Hepatocyte (in vitro differentiated cells): ENCODE data around the gene LSG1. TPM values are rescaled to one million over a fixed set of nuclear protein-coding genes. Genes with fewer than 3 reads are reported as not detected.

Experiments used
- DNase-seq: peaks from one replicate; pipeline ENCODE4 v3.0.0-alpha.2; 2016; ENCODE audit warnings: low spot score
- H2AFZ ChIP-seq: fragments of 200-600 bp; sonication (generic); 2 replicates; pipeline ENCODE4 v1.6.0; 2016; ENCODE audit warnings: antibody characterized with exemption, mild to moderate bottlenecking
- H3K27ac ChIP-seq: fragments of 200-600 bp; sonication (generic); 2 replicates; pipeline ENCODE4 v1.5.1; 2016; ENCODE audit warnings: mild to moderate bottlenecking
- H3K27me3 ChIP-seq: fragments of 200-600 bp; sonication (generic); 2 replicates; pipeline ENCODE4 v1.6.1; 2016
- H3K36me3 ChIP-seq: fragments of 200-600 bp; sonication (generic); replicated peaks from 2 replicates; pipeline ENCODE4 v1.5.1; 2016; ENCODE audit warnings: low read depth; ENCODE audit not compliant: insufficient read depth
- H3K4me1 ChIP-seq: fragments of 200-600 bp; sonication (generic); 2 replicates; pipeline ENCODE4 v1.5.1; 2016; ENCODE audit warnings: mild to moderate bottlenecking, moderate library complexity; ENCODE audit not compliant: insufficient read depth
- H3K4me2 ChIP-seq: fragments of 200-600 bp; sonication (generic); 2 replicates; pipeline ENCODE4 v1.6.0; 2016
- H3K4me3 ChIP-seq: fragments of 200-600 bp; sonication (generic); 2 replicates; pipeline ENCODE4 v1.5.1; 2016; ENCODE audit warnings: mild to moderate bottlenecking
- H3K79me2 ChIP-seq: fragments of 200-600 bp; sonication (generic); 2 replicates; pipeline ENCODE4 v1.6.0; 2017; ENCODE audit warnings: mild to moderate bottlenecking
- H3K9me2 ChIP-seq: fragments of 200-600 bp; sonication (generic); replicated peaks from 2 replicates; pipeline ENCODE4 v1.6.0; 2017; ENCODE audit warnings: mild to moderate bottlenecking; ENCODE audit not compliant: insufficient read depth
- H3K9me3 ChIP-seq: fragments of 200-600 bp; sonication (generic); 2 replicates; pipeline ENCODE4 v1.5.1; 2016; ENCODE audit warnings: low read depth, mild to moderate bottlenecking
- H4K20me1 ChIP-seq: fragments of 200-600 bp; sonication (generic); 2 replicates; pipeline ENCODE4 v1.6.0; 2016; ENCODE audit warnings: mild to moderate bottlenecking; ENCODE audit not compliant: insufficient read depth, poor library complexity, severe bottlenecking
- EZH2 ChIP-seq: fragments of 200-600 bp; sonication (generic); IDR thresholded peaks from 2 replicates; pipeline ENCODE4 v1.6.1; 2016; ENCODE audit warnings: antibody characterized with exemption, mild to moderate bottlenecking, borderline replicate concordance
- EZH2phosphoT487 ChIP-seq: fragments of 200-600 bp; sonication (generic); IDR thresholded peaks from one replicate; pipeline ENCODE4 v1.6.1; 2018; ENCODE audit warnings: antibody characterized with exemption, mild to moderate bottlenecking, low read depth, moderate library complexity; ENCODE audit not compliant: unreplicated experiment, severe bottlenecking
- WGBS: methylation state at CpG from one replicate; pipeline ENCODE4 v1.1.6; 2016; ENCODE audit warnings: low lambda C conversion rate; ENCODE audit errors: missing lambda C conversion rate; 5-methylcytosine and 5-hydroxymethylcytosine counted together
- polyA plus RNA-seq: library from polyadenylated mRNA; unstranded; fragments of >200 nt; fragmentation: Nextera tagmentation; extraction: Ambion mirVana; gene quantifications from 2 replicates; pipeline ENCODE4 v1.2.1, GENCODE V29; 2016
- total RNA-seq: library from RNA; depleted of rRNA; stranded (reverse); fragments of >200 nt; gene quantifications from 2 replicates; pipeline ENCODE4 v1.2.3, GENCODE V29; 2014
- TF ChIP-seq, protein P1 (sequence below): fragments of 200-600 bp; sonication (generic); IDR thresholded peaks from 2 replicates; pipeline ENCODE4 v1.5.1; 2016; ENCODE audit warnings: antibody characterized with exemption, mild to moderate bottlenecking; ENCODE audit not compliant: poor library complexity

The LSG1 gene
- total and polyA plus RNA-seq, 2 experiments from 2014 or later = 27.0 to 29.5 TPM

- no peaks in the 10 kb centered on the region for H3K9me3 ChIP-seq
- WGBS = 71% methylated on average over 13 of the region's 13 CpGs
- H3K4me2 ChIP-seq = peak overlapping the region; percentile 95
- no peaks in the 10 kb centered on the region for H3K36me3 ChIP-seq
- H3K4me1 ChIP-seq = peaks cover 33% of the 10 kb centered on the region
- H3K4me3 ChIP-seq = peak overlapping the region; percentile 8
- peaks cover 11% of the 10 kb centered on the region for H3K79me2 ChIP-seq
- H3K27me3 ChIP-seq = peaks cover 12% of the 10 kb centered on the region
- no peaks in the 10 kb centered on the region for H3K9me2 ChIP-seq
- H2AFZ ChIP-seq = no peak overlapping the region
- no peak overlapping the region for H3K27ac ChIP-seq
- peaks cover 13% of the 10 kb centered on the region for H4K20me1 ChIP-seq
- no peak for TF ChIP-seq EZH2
- no peak for TF ChIP-seq EZH2phosphoT487
- TF ChIP-seq, protein P1, sequence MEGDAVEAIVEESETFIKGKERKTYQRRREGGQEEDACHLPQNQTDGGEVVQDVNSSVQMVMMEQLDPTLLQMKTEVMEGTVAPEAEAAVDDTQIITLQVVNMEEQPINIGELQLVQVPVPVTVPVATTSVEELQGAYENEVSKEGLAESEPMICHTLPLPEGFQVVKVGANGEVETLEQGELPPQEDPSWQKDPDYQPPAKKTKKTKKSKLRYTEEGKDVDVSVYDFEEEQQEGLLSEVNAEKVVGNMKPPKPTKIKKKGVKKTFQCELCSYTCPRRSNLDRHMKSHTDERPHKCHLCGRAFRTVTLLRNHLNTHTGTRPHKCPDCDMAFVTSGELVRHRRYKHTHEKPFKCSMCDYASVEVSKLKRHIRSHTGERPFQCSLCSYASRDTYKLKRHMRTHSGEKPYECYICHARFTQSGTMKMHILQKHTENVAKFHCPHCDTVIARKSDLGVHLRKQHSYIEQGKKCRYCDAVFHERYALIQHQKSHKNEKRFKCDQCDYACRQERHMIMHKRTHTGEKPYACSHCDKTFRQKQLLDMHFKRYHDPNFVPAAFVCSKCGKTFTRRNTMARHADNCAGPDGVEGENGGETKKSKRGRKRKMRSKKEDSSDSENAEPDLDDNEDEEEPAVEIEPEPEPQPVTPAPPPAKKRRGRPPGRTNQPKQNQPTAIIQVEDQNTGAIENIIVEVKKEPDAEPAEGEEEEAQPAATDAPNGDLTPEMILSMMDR = no peak
- DNase-seq = no peak
Observed at GRCh38 chr3:194685065-194685717, 13.2 kb upstream of the LSG1 start.

DNA sequence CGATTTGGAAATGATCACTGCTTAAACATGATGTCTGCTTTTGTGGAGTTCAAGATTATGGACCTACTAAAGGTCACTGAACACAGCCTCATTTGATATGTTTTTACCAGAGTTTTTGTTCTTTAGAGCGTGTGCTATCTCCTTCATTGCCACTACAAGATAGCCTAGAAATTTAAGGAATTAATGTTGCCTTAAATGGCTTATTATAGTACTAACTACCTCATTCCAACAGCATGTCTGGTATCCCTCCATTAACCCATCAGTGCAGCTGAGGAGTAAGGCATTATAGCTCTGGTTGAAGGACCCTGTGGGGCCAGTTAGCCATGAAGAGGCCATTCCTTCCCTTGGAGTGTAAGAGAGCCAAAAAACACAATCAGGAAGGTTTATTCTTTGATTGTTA, 11.4 kb upstream of the LSG1 start:
- Histone ChIP-seq H3K9me3 (no peaks in the 10 kb centered on the region), H3K36me3 (no peaks in the 10 kb centered on the region), H3K4me2 (no peak overlapping the region), H3K4me3 (no peak overlapping the region), H3K9me2 (no peaks in the 10 kb centered on the region), H3K79me2 (peaks cover 11% of the 10 kb centered on the region), H4K20me1 (peaks cover 13% of the 10 kb centered on the region), H3K27ac (peak overlapping the region; percentile 10), H3K4me1 (peaks cover 21% of the 10 kb centered on the region), H2AFZ (no peak overlapping the region), H3K27me3 (peaks cover 12% of the 10 kb centered on the region)
- WGBS = 78% methylated on average over 2 of the region's 2 CpGs
- no peak for DNase-seq
- TF ChIP-seq EZH2 (no peak), EZH2phosphoT487 (no peak)
- TF ChIP-seq, protein P1 = no peak

DNA sequence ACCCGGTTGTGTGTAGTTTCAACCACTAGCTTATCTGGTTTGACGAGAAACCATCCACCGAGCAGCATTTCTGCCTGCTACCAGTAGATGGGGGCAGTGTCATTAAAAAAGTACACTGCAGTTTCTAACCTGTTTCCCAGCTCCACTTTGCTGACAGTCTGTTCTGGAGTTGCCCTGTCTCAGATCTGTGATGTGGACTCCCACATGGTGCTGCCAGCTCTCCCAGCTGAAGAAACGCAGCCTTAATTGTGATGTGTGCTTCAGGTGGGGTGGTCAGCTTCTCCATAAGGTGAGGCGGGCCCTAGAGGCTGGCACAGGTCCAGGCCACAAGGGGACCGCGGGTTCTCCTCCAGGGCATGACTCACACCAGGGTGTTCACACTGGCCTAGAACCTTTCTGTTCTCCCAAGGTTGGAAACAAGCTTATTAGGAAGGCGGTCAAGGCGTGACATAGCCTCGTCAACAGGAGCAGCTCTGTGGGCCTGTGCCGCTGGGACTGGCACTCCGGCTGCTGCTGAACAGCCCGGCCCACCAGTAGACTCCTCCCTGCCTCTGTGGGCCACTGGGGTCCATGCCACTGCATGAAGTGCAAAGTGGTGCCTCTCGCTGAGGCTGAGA, 10.8 kb upstream of the LSG1 start:
- peaks cover 13% of the 10 kb centered on the region for H4K20me1 ChIP-seq
- H3K79me2 ChIP-seq = peaks cover 11% of the 10 kb centered on the region
- H3K27ac ChIP-seq = peak overlapping the region; percentile 10
- peak overlapping the region; percentile 19 for H3K4me2 ChIP-seq
- 59% methylated on average over 14 of the region's 14 CpGs for WGBS
- peaks cover 15% of the 10 kb centered on the region for H3K4me1 ChIP-seq
- no peak overlapping the region for H3K4me3 ChIP-seq
- TF ChIP-seq, protein P1 = peak; percentile 97
- TF ChIP-seq EZH2 = no peak
- H2AFZ ChIP-seq = no peak overlapping the region
- H3K27me3 ChIP-seq = peaks cover 12% of the 10 kb centered on the region
- no peaks in the 10 kb centered on the region for H3K9me2 ChIP-seq
- no peaks in the 10 kb centered on the region for H3K36me3 ChIP-seq
- H3K9me3 ChIP-seq = no peaks in the 10 kb centered on the region
- DNase-seq = peak; percentile 90
